ENCODE measurements around the gene PSMD5.

Gene PSMD5

DNA sequence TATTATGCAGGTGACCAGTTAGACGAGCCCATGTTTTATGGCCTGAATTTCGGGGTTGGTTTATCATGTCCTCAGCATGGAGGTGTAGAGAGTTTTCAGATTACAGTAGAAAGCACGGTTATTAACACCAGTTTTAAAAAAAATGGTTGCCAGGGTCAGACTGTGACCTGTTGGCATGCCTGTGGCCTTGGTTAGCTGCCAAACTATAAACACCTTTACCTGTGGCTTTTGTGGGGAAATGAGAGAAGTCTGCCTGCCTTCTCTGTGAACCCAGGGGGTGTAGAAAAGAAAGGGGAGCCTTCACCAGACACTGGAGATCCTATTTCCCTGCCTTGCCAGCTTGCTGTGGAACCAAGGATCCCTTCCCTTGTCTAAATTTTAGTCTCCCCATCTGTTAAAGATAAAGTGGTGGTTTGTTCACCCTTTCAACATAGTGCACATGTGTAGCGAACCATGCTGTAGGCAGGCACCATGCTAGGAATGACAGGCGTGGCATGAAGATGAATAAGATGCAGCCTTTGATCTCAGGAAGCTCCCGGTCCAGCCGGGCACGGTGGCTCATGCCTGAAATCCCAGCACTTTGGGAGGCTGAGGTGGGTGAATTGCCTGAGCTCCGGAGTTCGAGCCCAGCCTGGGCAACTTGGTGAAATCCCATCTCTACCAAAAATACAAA, 40.3 kb upstream of the PSMD5 start:
- H3K9ac ChIP-seq (ENCODE audit: low read length) = no peak overlapping the region
- H3K36me3 ChIP-seq (ENCODE audit: control insufficient read depth, insufficient read depth, low read length, severe bottlenecking) = no peaks in the 10 kb centered on the region
- H3K4me3 ChIP-seq (ENCODE audit: low read length) = no peak overlapping the region
- DNase-seq (ENCODE audit: low read depth) = no peak
- no peaks in the 10 kb centered on the region for H3K9me3 ChIP-seq (ENCODE audit: control insufficient read depth, low read length)
- peaks cover 12% of the 10 kb centered on the region for H3K4me1 ChIP-seq (ENCODE audit: control insufficient read depth, insufficient read depth, low read length)
- H3K27me3 ChIP-seq (replicated peaks; ENCODE audit: control insufficient read depth, insufficient read depth, low read length) = no peaks in the 10 kb centered on the region

- H3K9ac ChIP-seq (ENCODE audit: low read length) = no peak overlapping the region
- H3K27me3 ChIP-seq (replicated peaks; ENCODE audit: control insufficient read depth, insufficient read depth, low read length) = no peaks in the 10 kb centered on the region
- DNase-seq (ENCODE audit: low read depth) = no peak
- H3K4me3 ChIP-seq (ENCODE audit: low read length) = no peak overlapping the region
- no peaks in the 10 kb centered on the region for H3K9me3 ChIP-seq (ENCODE audit: control insufficient read depth, low read length)
- H3K36me3 ChIP-seq (ENCODE audit: control insufficient read depth, insufficient read depth, low read length, severe bottlenecking) = no peaks in the 10 kb centered on the region
- H3K4me1 ChIP-seq (ENCODE audit: control insufficient read depth, insufficient read depth, low read length) = peaks cover 4% of the 10 kb centered on the region
These were observed 36.7 kb upstream of the PSMD5 start for GRCh38 chr9:120879446-120879845.

GRCh38 chr9:120878188-120879130, 35.7 kb upstream of the PSMD5 start:
- peaks cover 4% of the 10 kb centered on the region for H3K4me1 ChIP-seq (ENCODE audit: control insufficient read depth, insufficient read depth, low read length)
- H3K9me3 ChIP-seq (ENCODE audit: control insufficient read depth, low read length) = no peaks in the 10 kb centered on the region
- no peak overlapping the region for H3K4me3 ChIP-seq (ENCODE audit: low read length)
- H3K36me3 ChIP-seq (ENCODE audit: control insufficient read depth, insufficient read depth, low read length, severe bottlenecking) = no peaks in the 10 kb centered on the region
- H3K9ac ChIP-seq (ENCODE audit: low read length) = no peak overlapping the region
- DNase-seq (ENCODE audit: low read depth) = no peak
- H3K27me3 ChIP-seq (replicated peaks; ENCODE audit: control insufficient read depth, insufficient read depth, low read length) = no peaks in the 10 kb centered on the region

GRCh38 chr9:120877276-120878034, 34.7 kb upstream of the PSMD5 start:
- Histone ChIP-seq H3K27me3 (replicated peaks; ENCODE audit: control insufficient read depth, insufficient read depth, low read length) (no peaks in the 10 kb centered on the region), H3K9ac (ENCODE audit: low read length) (peak overlapping the region; percentile 68), H3K4me3 (ENCODE audit: low read length) (peak overlapping the region; percentile 75), H3K36me3 (ENCODE audit: control insufficient read depth, insufficient read depth, low read length, severe bottlenecking) (no peaks in the 10 kb centered on the region), H3K4me1 (ENCODE audit: control insufficient read depth, insufficient read depth, low read length) (peaks cover 4% of the 10 kb centered on the region), H3K9me3 (ENCODE audit: control insufficient read depth, low read length) (no peaks in the 10 kb centered on the region)
- DNase-seq (ENCODE audit: low read depth) = peak; percentile 80

- H3K36me3 ChIP-seq (ENCODE audit: control insufficient read depth, insufficient read depth, low read length, severe bottlenecking) = no peaks in the 10 kb centered on the region
- H3K4me1 ChIP-seq (ENCODE audit: control insufficient read depth, insufficient read depth, low read length) = peaks cover 4% of the 10 kb centered on the region
- no peaks in the 10 kb centered on the region for H3K9me3 ChIP-seq (ENCODE audit: control insufficient read depth, low read length)
- peak within 1 kb of the TSS; percentile 74 for H3K9ac ChIP-seq (ENCODE audit: low read length)
- peak; percentile 72 for DNase-seq (ENCODE audit: low read depth)
- peak within 1 kb of the TSS; percentile 81 for H3K4me3 ChIP-seq (ENCODE audit: low read length)
- H3K27me3 ChIP-seq (replicated peaks; ENCODE audit: control insufficient read depth, insufficient read depth, low read length) = no peaks in the 10 kb centered on the region
These were observed 34.1 kb upstream of the PSMD5 start, which contains the start of gene PHF19 for GRCh38 chr9:120876842-120877240. Gene PHF19 (minus strand): TSS chr9:120877188. CDS start chr9:120874741, 2,447 bp downstream.

DNA sequence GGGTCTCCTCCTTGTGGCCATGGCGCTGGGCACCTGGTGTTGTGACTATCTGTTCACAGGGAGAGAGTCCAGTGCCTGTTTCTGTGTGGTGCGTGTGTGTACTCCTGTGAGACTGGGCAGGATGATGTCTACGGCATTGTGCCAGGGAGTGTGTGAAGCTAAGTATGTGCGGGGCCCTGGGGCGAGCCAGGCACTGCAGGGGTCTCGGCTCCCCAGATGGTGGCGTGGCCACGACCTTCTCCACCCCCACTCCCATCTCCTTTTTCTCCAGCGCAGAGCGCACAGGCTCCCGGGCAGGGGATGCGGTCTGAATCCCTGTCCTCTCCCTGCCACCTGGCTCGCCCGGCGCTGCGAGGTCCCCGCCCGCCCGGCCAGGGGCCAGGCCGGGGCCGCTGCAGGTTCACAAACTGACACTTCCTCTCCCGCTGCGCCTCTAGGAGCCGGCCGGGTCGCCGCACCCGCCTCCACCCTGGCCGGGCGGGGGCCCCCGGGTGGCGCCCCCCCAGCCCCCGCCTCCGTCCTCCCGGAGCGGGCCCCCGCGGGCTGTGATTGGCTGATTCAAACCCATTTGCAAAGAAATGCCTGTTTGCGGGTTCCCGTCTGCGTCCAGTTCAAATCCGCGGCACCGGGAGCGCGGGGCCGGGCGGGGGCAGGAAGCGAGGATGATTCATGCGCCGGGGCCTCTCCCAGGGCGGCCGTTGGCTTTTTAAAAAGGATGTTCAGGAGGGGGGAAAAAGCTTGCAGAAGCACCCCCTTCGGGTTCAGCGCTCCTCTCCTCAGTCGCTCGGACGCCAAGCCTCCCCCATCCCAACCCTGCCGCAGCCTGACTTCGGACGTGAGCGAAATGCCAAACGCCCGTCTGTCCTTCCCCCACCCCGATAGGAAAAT, 33.5 kb upstream of the PSMD5 start:
- H3K4me1 ChIP-seq (ENCODE audit: control insufficient read depth, insufficient read depth, low read length) = peaks cover 4% of the 10 kb centered on the region
- H3K36me3 ChIP-seq (ENCODE audit: control insufficient read depth, insufficient read depth, low read length, severe bottlenecking) = no peaks in the 10 kb centered on the region
- no peaks in the 10 kb centered on the region for H3K27me3 ChIP-seq (replicated peaks; ENCODE audit: control insufficient read depth, insufficient read depth, low read length)
- H3K4me3 ChIP-seq (ENCODE audit: low read length) = peak overlapping the region; percentile 81
- no peaks in the 10 kb centered on the region for H3K9me3 ChIP-seq (ENCODE audit: control insufficient read depth, low read length)
- peak; percentile 95 for DNase-seq (ENCODE audit: low read depth)
- H3K9ac ChIP-seq (ENCODE audit: low read length) = peak overlapping the region; percentile 74

GRCh38 chr9:120875643-120875953, 32.9 kb upstream of the PSMD5 start:
- peak overlapping the region; percentile 81 for H3K4me3 ChIP-seq (ENCODE audit: low read length)

GRCh38 chr9:120875195-120875565, 32.5 kb upstream of the PSMD5 start:
- DNase-seq (ENCODE audit: low read depth) = peak; percentile 25
- Histone ChIP-seq H3K27me3 (replicated peaks; ENCODE audit: control insufficient read depth, insufficient read depth, low read length) (no peaks in the 10 kb centered on the region), H3K4me1 (ENCODE audit: control insufficient read depth, insufficient read depth, low read length) (peaks cover 4% of the 10 kb centered on the region), H3K9me3 (ENCODE audit: control insufficient read depth, low read length) (no peaks in the 10 kb centered on the region), H3K36me3 (ENCODE audit: control insufficient read depth, insufficient read depth, low read length, severe bottlenecking) (no peaks in the 10 kb centered on the region), H3K4me3 (ENCODE audit: low read length) (no peak overlapping the region), H3K9ac (ENCODE audit: low read length) (no peak overlapping the region)

More at GRCh38 chr9:120875643-120875953, 32.9 kb upstream of the PSMD5 start:
- H3K4me1 ChIP-seq (ENCODE audit: control insufficient read depth, insufficient read depth, low read length) = peaks cover 4% of the 10 kb centered on the region
- no peaks in the 10 kb centered on the region for H3K36me3 ChIP-seq (ENCODE audit: control insufficient read depth, insufficient read depth, low read length, severe bottlenecking)
- DNase-seq (ENCODE audit: low read depth) = no peak
- peak overlapping the region; percentile 66 for H3K9ac ChIP-seq (ENCODE audit: low read length)
- H3K27me3 ChIP-seq (replicated peaks; ENCODE audit: control insufficient read depth, insufficient read depth, low read length) = no peaks in the 10 kb centered on the region
- no peaks in the 10 kb centered on the region for H3K9me3 ChIP-seq (ENCODE audit: control insufficient read depth, low read length)

DNA sequence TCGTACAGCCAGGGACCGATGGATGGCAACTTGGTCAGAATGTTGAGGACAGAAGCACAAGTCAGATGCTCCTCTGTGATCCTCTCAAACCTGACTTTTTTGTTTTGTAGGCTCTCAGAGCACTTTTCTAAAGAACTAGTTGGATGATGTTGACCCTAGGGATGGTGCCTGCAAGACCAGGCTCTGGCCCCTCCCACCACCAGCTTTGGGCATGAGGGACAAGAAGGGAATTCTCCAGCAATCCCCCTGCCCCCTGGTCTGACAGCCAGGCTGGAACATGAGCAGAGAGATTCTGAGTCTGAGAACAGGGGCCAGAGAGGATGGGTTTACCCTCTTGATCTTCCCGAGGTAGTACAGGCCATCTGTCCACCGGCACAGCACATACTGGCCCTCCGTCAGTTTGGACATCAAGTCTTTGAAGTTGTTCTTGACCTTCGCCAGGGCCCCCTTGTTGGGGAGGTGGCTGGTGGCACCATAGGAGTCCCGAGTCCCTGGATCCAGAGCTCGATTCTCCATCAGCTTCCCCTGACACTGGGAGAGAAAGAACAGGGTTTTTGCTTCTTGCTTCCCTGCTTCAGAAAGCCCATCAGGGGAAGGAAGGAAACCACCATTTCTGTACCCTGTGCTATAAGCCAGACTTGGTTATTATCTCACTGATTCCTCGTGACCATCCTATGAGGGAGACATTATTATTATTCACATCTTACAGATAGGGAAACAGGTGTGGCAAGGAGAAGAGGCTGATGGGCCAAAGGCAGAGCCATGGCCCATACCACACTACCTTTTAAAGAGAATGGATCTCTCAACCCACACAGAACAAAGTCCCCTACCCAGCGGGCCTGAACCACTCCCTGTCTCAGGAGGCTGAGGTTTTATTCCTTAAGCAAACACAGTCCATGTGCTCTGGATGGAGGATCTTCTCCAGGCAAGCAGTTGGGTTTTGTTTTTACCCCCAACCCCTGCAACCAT, 31.8 kb upstream of the PSMD5 start:
- Histone ChIP-seq H3K36me3 (ENCODE audit: control insufficient read depth, insufficient read depth, low read length, severe bottlenecking) (no peaks in the 10 kb centered on the region), H3K4me1 (ENCODE audit: control insufficient read depth, insufficient read depth, low read length) (peaks cover 6% of the 10 kb centered on the region), H3K9me3 (ENCODE audit: control insufficient read depth, low read length) (no peaks in the 10 kb centered on the region), H3K27me3 (replicated peaks; ENCODE audit: control insufficient read depth, insufficient read depth, low read length) (no peaks in the 10 kb centered on the region), H3K4me3 (ENCODE audit: low read length) (no peak overlapping the region), H3K9ac (ENCODE audit: low read length) (no peak overlapping the region)
- no peak for DNase-seq (ENCODE audit: low read depth)

DNA sequence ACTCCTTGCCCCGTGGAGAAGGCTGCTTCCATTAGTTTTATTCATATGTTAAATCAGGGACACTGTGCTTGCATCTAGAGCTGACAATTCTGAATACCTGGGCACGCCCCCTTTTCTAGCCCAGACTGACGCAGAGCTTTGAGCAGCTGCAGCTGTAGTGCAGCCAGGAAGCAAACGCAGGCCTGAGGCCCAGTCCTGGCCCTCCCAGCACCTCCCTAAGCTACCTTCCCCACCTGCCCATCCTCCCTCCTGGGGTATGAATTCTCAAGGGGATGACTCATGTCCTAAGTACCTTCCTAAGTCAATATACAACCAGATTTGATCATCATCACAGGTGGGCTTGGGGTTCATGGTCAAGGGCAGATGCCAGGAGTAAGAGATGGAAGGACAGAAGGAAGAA, 30.8 kb upstream of the PSMD5 start:
- H3K4me1 ChIP-seq (ENCODE audit: control insufficient read depth, insufficient read depth, low read length) = peaks cover 9% of the 10 kb centered on the region
- no peaks in the 10 kb centered on the region for H3K36me3 ChIP-seq (ENCODE audit: control insufficient read depth, insufficient read depth, low read length, severe bottlenecking)
- H3K9me3 ChIP-seq (ENCODE audit: control insufficient read depth, low read length) = no peaks in the 10 kb centered on the region
- no peak overlapping the region for H3K4me3 ChIP-seq (ENCODE audit: low read length)
- H3K9ac ChIP-seq (ENCODE audit: low read length) = no peak overlapping the region
- DNase-seq (ENCODE audit: low read depth) = no peak
- H3K27me3 ChIP-seq (replicated peaks; ENCODE audit: control insufficient read depth, insufficient read depth, low read length) = no peaks in the 10 kb centered on the region

All from adipocyte (in vitro differentiated cells).